Left kidney (tissue), 2 donors: ENCODE measurements around the gene PCDH9. TPM values are rescaled to one million over a fixed set of nuclear protein-coding genes. Genes with fewer than 3 reads are reported as not detected.

Experiments
- DNase-seq: peaks from one replicate; pipeline ENCODE4 v3.0.0-alpha.2; 2013
- polyA plus RNA-seq: library from polyadenylated mRNA; unstranded; fragments of 120-200 nt; gene quantifications from one replicate; pipeline ENCODE4 v1.2.1, GENCODE V29; 2013; ENCODE audit not compliant: insufficient read length

Gene PCDH9
- polyA plus RNA-seq, 1 donor = 15.3 TPM

DNA sequence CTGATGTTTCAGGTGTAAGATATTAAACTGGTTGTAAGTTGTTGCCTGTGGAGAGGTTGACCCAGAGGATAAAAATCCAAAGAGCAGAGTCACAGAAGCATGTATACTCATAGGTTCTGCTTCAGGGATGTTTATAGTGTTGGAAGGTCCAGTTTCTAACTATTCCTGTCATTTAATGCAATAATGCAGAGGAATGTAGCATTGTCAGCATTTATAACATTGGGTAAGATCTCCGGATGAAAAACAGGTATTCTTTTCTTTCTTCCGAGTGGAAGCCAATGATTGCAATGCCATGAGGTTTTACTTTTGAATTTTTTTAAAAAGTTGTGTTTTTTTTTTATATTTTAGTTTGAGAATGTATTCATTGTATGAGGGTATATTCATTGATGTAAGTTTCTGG lies 771.0 kb downstream of the PCDH9 start:
- DNase-seq = no peak

DNA sequence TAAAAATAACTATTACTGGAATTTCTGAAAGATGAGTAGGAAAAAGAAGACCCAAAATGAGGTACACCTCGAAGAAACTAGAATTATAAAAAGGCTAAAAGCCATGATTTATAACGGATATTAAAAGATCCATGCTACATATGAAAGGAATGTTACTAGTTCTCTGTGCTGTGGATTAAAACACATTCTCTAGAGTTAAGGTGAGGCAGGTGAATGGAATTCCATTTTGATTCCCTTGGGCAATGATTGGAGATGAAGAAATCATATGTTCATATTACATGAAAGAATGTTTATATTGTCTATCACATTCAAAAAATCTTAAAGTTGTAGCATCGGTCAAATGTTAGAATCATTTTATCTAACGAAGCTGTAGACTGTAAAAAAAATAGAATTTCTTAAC lies 783.7 kb downstream of the PCDH9 start:
- DNase-seq = no peak

DNA sequence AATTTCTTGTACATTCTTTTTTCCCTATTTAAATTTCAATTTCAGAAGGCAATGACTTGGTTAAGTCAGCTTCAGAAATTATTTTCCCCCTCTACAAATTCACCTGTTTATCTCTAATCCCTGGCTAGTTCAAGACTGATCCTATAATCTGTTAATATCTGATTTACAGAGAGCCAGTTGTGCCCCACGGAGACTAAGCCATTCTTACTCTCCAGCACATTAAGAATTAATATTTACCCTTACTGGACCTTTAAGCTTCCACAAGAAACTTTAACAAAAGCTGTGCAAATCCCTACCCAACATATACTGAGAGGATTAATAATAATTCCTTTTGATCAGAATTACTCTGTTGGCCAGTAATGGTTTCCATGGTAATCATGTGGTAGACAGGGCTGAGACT lies 786.2 kb downstream of the PCDH9 start:
- no peak for DNase-seq

DNA sequence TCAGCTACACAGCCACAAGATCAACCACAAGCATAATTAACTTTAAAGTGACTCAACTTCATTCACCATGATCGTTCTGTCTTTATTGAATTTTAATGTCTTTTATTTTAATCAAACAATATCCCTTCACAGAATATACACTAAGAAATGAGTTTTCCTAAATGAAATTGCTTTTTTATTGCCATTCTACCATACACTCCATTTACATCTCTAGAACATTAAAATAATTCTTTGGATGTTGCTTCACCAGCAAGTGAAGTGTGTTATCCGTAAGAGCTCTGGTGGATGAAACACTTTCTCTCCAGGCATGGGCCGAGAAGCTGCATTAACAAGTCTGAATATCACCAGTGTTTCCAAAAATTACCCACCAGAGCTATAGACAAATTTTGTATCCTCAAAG lies 789.2 kb downstream of the PCDH9 start:
- no peak for DNase-seq

DNA sequence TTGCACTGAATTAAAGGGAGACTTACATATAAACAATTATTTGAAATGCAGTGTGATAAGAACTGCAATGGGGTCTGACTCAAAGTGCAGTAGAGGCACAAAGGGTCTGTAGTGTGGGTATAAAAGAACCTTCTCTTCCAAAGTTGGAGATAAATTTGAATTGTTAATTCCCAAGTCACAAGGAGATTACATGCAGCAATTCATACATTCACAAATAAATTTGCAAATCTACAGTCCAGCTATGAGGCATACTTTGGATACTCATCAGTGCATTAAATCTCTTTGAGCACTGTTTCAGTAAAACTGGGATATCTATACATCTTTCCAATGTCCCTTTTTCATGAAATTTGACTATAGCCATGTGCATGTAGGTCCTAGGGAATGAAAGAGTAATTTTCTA lies 799.4 kb downstream of the PCDH9 start:
- no peak for DNase-seq

DNA sequence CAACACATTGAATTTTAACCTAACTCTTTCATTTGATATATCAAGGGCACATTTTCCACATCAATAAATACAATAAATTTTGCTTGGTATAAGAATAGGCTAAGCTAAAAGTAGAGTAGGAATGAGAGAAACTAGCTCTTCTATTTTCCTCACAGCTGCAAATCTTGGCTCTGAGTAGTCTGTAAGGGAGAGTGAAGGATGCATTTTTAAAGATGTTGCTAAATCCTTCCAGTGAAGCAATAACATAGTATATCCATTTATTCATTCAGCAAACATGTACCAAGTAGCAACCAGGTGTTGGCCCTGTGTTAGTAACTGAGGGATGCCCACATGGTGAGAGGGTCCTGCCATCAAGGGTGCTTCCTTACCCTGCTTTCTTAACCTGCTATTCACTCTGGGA lies 799.9 kb downstream of the PCDH9 start:
- DNase-seq = no peak

DNA sequence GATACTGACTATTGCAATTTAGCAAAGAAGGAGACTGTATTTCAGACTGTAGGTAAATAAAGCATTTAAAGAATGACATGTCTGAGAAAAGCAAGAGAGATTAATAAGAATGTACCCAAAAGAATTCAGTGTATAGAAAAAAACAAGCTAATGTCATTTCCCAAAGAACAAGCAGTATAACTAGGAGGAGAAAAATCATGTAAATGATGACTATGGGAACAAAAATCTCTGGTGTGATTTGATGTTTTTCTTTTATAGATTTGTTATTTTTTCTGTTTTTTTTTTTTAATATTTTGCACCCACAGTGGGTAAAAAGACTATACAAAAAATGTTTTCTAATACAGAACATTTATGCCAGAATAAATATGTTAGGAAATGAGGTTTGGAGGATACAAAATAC lies 801.0 kb downstream of the PCDH9 start:
- no peak for DNase-seq

DNA sequence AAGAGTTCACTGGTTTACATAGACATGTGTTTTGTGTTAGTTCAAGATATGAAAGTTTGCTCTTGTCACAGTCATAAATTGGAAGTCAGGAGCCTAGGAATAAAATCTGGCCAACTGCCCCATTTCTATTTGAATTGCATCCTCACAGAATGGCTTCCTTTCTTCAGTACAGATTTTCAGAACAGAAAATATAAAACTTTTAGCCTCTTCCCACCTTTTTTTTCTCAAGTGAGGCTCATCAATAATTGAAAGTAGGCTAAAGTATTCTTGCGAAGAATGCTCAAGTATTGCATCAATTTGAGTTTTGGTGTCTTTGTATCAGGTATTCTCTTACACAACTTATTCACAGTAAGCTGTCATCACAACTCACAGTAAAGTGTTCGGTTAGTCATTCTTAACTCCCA lies 802.7 kb downstream of the PCDH9 start:
- DNase-seq = peak; percentile 25

DNA sequence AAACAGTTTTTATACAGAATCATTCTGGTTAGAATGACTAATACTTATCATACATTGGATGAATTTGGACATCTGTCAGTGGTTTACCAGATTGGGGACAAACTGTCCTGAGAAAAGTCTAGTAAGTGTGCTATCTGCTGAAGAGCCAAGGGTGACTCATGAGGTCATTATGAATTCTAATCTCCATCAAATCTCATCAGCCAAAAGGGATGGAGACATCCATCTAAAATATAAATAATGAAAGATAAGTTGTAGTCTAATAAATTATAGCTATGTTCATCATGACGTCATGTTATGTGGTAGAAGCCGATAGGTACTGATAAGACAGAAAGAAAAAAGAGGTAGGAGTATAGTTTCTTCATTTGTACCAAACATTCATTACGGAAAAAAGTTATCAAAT lies 804.4 kb downstream of the PCDH9 start:
- DNase-seq = no peak

DNA sequence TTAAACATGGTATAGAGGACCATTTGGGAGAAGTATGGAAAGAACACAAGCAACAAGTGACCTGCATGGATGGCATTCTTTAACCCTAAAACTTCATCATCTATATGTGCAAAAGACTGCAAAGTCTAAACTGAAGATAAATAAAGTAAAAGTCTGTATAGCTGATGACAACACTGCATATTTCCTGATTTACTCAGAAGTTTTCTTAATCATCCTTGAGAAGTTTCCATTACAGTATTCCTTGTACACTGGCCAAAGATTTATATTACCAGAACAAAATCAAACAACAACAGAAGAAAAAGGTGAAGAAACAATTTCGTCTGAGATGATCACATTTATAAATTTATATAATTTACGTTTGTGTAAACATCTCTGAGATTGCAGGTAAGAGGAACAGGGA lies 805.7 kb downstream of the PCDH9 start:
- DNase-seq = no peak

DNA sequence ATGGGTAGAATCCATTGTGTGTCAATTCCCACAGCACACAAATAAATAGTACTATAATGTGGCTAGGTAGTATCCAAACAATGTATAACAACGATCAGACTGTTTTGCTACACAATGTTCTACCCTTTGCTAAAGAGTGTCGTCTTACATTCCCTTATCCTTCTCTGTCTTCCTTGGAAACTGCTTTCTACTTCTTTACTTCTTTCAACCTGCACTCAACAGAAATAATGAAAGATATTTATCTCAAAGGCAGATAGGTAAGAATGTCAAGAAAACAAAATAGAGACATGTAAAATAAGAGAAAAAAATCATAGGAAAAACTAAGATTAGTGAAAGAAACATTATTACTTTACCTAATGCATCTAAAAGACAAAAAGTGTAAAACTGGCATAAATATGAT lies 814.7 kb downstream of the PCDH9 start:
- no peak for DNase-seq

DNA sequence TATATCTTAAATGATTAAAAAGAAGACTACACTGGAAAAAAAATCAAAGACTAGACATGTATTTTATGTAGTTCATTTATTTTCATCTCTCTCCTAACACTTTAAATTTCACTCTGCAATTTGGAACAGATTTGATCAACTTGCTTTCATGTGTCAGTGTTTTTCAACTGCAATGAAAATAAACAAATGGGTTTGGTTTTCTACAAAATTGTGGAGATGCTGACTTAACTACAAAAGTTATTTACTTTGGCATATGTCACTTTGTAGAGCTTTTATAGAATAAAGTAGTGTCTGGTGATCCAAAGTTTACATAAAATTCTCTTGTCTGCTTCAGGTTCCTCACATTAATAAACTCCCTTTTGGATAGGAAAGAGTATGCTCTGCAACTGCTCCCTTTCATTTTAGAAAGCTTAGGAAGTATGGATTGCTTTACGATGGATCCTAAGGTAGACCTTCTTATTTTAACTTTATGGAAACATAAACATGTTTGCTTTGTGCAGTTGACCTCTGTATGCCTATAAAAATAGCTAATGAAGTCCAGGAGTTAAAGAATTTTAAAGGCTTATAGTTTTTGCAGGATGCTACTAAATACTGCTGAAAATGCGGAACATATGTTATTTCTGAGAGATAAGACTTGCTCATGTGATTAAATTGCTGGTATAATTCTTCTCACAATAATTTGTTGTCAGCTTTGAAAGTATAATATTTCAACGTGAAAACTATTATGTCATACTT lies 815.9 kb downstream of the PCDH9 start:
- peak; percentile 34 for DNase-seq

DNA sequence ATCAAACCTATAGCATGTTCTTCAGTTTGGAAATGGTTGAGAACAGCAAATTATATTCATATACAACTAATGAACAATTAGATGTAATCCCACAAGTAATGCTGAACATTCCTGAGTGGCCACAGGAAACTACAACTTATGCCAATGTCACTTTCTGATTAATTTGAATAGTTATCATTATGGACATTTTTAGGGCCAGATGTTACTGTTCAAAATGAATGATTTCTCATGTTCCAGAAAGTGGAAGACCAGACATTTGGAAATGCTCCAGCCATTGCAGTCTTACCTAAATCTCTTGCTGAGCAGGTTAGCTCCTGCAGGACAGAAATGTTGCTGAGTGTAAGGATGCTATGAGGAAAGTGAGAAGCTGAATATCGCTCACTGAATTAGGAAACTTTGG lies 819.8 kb downstream of the PCDH9 start:
- DNase-seq = no peak

DNA sequence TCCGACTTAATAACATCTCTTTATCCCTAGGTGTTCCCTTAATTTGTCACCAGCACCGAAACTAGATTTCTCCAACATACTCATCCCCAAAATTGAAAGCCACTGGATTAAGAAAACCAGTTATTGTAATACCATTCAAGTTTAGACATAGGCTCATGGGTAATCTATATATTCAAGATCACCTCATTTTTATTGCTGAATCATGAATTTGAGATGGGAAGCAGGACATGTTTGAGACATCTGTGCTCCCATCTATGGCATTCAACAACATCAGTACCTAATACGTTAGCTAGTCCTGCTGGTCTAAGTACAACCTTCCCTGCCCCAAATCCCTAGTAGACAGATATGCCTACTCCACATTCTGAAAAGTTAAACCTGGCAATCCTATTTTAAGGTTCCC lies 820.6 kb downstream of the PCDH9 start:
- DNase-seq = no peak

DNA sequence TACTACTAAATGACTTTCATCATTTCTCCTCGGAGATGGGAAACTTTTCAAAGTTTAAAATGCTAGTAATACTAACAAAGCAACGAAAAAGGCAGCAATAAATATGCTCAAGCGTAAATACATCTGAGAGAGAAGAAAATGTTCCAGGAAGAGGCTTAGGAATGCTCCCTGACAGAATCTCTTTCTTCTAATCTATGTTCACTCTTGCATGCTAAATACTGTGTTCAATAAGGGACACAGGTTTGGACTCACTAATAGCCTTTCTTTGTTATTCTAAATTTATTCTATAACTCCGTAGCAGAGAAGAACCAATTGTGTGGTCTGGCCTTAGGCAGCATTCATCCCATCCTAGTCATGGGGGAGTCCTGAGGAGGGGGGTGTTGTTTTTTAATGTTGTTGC lies 823.0 kb downstream of the PCDH9 start:
- DNase-seq = no peak

DNA sequence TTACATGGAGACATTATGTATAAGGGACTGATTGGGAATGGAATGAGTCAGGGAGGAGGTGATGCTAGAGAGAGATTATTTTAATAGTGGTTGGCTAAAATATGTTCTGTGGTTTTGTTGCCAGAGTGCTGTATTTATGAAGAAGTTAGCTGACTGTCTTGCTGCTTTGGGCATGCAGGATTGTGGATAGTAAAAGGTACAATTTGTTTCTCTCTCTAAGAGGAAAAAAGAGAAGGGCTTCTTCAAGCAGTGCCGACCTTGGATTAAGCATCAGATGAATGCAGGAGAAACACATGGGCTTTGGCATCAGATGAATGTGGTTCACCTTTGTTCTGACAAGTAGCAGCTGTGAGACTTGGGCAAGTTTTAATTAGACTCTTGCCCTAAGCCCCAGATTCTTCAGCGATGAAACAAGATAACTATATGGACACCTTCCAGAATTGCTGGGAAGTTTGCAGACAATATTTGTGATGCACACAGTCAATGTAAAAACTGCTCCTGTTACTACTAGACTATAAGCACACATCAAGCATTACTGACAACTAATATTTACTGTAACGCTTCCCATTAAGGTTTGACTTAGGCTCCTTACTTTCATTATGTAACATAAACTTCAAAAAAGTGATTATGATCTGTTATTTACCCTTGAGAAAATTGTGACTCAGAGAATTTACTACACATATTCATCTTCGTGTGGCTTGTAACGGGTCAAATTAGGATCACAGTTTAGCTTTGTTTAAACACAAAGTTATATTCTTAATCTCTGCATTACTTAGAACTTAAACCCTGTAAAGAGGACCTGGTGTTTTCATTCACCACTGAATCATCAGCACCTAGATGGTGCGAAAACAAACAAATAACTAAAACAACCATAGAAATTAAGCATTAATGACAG lies 824.0 kb downstream of the PCDH9 start:
- DNase-seq = no peak

DNA sequence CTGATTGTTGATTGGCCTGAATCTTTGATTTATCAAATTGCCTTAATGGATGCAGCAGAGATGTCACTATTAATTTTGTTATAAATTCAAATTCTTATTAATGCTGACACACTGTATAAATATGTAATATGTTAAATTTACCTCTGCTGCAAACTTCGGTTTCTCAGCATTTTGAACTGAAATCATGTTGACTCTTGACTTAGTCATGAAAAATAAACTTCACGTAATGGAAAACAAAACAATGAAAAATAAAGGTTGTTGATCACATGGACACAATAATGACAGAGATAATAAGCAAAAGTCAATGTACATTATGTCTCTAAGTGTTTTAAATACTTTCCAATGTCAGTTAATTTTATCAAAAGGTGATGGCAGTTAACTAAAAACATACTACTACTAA lies 827.6 kb downstream of the PCDH9 start:
- no peak for DNase-seq

DNA sequence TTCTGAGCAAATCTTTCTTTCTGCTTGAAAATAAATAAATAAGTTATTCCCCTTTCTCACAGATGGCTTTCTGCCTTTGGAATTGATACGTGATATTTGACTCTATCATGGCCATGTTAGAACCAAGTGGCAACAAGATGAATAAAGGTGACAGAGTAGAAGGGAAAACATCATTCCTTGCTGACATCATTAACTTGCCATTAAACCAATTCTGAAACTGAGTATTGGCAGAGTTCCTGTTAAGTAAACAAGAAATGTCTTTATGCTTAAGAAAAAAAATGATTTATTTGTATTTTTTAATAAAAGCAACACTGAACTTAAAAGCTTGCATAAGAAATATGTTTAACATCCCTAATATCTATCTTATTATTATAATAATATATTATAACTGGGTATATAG lies 828.1 kb downstream of the PCDH9 start:
- DNase-seq = no peak

DNA sequence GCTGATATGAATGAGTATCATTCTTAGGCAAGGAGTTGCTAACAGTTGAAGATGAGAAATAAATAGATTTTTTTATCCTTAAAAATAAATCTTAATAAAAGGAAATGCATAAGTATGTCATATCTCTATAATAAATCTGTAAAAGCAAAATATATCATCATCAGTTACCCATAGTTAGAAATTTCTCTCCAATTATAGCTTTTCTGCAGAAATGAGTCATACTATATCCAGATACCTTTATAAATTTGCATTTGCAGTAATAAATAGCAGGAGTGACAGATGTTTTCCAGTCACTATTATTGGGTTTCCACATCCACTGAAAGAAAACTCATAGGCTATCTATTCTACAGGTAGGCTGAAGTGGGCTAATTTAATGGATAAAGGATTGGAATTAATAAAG lies 829.8 kb downstream of the PCDH9 start:
- no peak for DNase-seq

DNA sequence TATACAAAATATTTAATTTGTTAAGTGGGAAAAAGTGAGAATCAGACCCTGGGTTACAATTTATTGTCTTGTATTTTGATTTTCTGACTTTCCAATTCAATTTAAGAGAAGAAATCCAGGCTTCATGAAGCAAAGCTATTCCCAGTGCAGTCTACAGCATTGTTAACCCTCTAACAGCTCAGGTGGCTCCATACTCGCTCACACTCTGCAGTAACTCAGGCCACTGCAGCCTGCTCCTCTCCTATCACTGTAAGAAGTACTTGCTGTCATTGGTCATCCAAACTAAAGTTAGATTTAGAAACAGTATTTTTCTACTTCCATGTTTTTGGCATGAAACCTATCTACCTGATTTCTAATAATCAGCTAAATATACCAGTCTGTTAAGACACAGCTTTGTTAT lies 830.3 kb downstream of the PCDH9 start:
- no peak for DNase-seq

DNA sequence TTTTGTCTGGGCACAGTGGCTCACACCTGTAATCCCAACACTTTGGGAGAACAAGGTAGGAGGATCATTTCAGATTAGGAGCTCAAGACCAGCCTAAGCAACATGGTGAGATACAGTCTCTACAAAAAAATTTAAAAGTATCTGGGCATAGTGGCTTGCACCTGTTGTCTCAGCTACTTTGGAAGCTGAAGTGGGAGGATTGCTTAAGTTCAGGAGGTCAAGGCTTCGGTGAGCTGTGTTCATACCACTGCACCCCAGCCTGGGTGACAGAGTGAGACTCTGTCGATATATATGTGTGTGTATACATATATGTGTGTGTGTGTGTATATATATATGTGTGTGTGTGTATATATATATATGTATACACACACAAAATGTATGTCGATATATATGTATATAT lies 833.0 kb downstream of the PCDH9 start:
- no peak for DNase-seq

DNA sequence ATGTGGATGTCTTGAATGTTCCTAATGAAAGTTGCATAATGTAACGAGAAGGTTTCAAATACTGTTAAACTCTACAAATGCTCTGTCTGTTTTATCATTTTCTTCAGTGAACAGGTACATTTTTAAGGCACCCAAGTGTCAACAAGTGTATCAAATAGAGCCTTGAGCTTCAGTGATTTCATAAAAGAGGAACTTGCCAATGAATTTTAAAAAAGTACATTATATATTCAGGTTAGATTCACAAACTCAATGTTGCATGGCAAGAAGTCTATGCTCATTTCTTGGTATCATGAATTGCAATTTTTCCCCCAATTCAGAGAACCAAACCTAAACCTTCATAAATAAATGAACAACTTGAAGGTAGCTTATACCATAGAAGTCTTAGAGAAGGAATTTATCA lies 838.8 kb downstream of the PCDH9 start:
- DNase-seq = no peak

DNA sequence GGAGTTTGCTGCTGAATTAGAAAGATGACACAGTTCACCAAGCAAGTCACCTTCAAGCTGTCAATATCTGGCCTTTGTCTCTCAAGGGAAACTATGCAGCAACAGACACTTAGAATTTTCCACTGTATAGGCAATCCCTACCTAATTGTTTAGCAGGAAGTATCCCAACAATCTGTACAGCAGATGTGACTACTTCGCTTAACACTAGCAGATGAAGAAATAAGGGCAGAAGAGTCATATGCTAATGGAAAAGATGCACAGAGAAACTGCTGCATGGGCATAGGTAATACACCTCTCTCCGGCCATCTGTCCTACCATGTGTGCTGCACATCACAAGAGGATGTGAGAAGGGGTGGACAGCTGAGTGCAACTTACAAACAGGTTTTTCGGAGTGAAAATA lies 851.2 kb downstream of the PCDH9 start:
- no peak for DNase-seq

DNA sequence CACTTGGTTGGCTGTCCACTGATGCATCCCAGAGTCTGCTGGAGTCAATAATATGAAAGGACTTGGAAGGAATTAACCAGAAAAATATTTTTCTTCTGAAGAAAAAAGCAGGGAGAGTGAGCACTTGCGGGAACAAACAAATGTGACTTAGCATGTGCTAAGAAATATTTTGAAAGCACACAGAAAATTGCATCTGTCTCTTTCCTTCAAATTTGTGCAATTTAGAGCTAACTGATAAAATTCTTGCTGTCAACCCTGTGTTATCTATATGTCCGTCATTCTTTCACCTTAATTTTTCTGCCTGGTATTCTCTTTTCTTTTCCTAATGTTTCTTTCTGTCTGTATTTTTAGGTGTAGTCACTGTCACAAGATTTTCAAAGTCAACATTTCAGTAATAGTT lies 852.6 kb downstream of the PCDH9 start:
- DNase-seq = no peak
